Measurements from ENCODE around the gene ISOC1. TPM values are rescaled to one million over a fixed set of nuclear protein-coding genes. Genes with fewer than 3 reads are reported as not detected.

ISOC1 gene
- total and polyA plus RNA-seq, 2 of the 13 experiments (the other 11 are each of a cell fraction or from before 2014, with no cell fraction given): 25.7 to 51.3 TPM

DNA sequence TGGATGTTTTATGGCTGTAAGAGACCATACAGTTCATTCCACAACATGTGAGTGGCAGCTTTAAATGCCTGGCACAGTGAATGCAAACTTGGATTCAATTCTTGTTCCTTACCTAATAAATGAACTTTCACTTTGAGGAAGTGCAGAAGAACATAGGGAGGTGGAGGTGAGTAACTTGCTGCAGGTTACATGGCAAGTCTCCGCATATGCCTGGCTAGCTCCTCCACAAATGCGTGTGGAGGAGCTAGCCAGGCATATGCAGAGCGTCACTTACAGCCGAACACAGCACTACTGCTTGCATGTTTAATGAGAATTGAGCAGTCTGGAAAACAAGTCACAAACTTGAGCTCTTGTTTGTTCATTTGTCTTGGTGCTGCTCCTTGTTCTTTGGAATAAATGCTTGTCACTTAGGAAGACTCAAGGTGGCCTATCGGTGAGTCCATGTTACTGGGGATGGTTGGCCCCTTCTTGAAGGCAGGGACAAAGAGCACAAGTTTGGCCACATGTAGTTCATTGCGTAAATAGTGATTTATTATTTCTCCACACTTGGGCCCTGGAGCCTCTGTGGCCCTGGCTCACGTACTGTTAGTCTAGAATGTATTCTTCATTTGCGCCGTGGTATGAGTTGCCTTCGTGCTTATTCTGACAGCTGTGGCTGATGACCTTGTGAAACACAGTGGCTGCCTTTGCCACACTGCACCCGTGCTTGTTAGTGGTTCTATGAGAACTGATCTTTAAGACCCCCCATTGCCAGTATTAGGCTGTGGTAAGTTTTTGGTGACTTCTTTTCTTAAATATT is 3.1 kb downstream of the ISOC1 start:
- 90% methylated on average over 9 of the region's 11 CpGs for WGBS (ENCODE audit: low lambda C conversion rate)
- Histone ChIP-seq H2AFZ (ENCODE audit: low read length) (no peak overlapping the region), H3K9ac (ENCODE audit: insufficient read depth, low read depth, low read length) (no peak overlapping the region), H4K20me1 (ENCODE audit: insufficient read depth, low read length) (no peaks in the 10 kb centered on the region), H3K27me3 (ENCODE audit: control insufficient read depth in 1 of 2, insufficient read depth in 2 of 2, low read length in 2 of 2) (no peaks in the 10 kb centered on the region), H3K4me2 (ENCODE audit: low read depth, low read length) (no peak overlapping the region), H3K79me2 (ENCODE audit: insufficient read depth, low read length) (peaks cover 63% of the 10 kb centered on the region), H3K4me1 (ENCODE audit: insufficient read depth, low read length) (peaks cover 51% of the 10 kb centered on the region), H3K27ac (ENCODE audit: extremely low read length, insufficient read depth, low read length) (no peak overlapping the region), H3K4me3 (replicated peaks in 1 of 3; ENCODE audit: insufficient read depth in 1 of 3, low read depth in 2 of 3, low read length in 3 of 3) (no peak overlapping the region), H3K36me3 (replicated peaks in 1 of 2; ENCODE audit: control insufficient read depth in 1 of 2, insufficient read depth in 2 of 2, low read length in 2 of 2) (peaks cover 1 to 3% of the 10 kb centered on the region in 2 experiments; a peak in 1 of 5 replicates), H3K9me3 (ENCODE audit: low read length) (no peaks in the 10 kb centered on the region)
- intact Hi-C loops (cut with micrococcal nuclease; ENCODE audit: unreplicated experiment) (loop anchor here (10.0 kb wide), 1 partner anchor 1583 kb away; the partner anchor contains the start of gene PRRC1), in situ Hi-C loops (cut with HindIII; ENCODE audit: extremely low pct_ligation_motif_present, low pct_unique_long_range_greater_than_20kb) (loop anchor here (25.0 kb wide), 1 partner anchor 1535 kb away; no protein-coding TSS in a partner anchor)
- DNase-seq (ENCODE audit: low spot score) (no peak), FAIRE-seq (no peak), ATAC-seq (no peak)
- no TSS peak for BruUV-seq (replicated peaks)
- ChIA-PET POLR2A (no interaction called here), CTCF (ENCODE audit: low intra/inter-chr PET ratio, low total read pairs) (no interaction called here)
- TF ChIP-seq GLI4 (CRISPR knock-in tag; IDR thresholded peaks at IDR 0.05; ENCODE audit: borderline replicate concordance) (no peak), FIP1L1 (IDR thresholded peaks at IDR 0.05; ENCODE audit: borderline replicate concordance, insufficient read depth, low read depth, low read length) (no peak)
- TF ChIP-seq, protein P1, sequence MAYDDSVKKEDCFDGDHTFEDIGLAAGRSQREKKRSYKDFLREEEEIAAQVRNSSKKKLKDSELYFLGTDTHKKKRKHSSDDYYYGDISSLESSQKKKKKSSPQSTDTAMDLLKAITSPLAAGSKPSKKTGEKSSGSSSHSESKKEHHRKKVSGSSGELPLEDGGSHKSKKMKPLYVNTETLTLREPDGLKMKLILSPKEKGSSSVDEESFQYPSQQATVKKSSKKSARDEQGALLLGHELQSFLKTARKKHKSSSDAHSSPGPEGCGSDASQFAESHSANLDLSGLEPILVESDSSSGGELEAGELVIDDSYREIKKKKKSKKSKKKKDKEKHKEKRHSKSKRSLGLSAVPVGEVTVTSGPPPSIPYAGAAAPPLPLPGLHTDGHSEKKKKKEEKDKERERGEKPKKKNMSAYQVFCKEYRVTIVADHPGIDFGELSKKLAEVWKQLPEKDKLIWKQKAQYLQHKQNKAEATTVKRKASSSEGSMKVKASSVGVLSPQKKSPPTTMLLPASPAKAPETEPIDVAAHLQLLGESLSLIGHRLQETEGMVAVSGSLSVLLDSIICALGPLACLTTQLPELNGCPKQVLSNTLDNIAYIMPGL (CRISPR knock-in tag; IDR thresholded peaks at IDR 0.05; ENCODE audit: borderline replicate concordance in 1 of 2, low read depth in 1 of 2): no peak
